Vagina (tissue), 2 donors: ENCODE results near the gene NFIA.

ENCODE experiments used
- POLR2AphosphoS5 ChIP-seq, 2 donors: sonication (generic); formaldehyde crosslinking; IDR thresholded peaks; one replicate each; pipeline ENCODE4 v1.9.0; 2017; ENCODE audit warnings: antibody characterized with exemption in 2 of 2, mild to moderate bottlenecking in 2 of 2, low read depth in 1 of 2; ENCODE audit not compliant: insufficient read depth in 1 of 2
- TF ChIP-seq, protein P1 (sequence below), 3 experiments: fragments of 450-650 bp in 2 of 3; fragments of 200-600 bp in 1 of 3; sonication (generic) in 1 of 3; IDR thresholded peaks; one replicate each; pipeline ENCODE4 v1.5.1; 2017 to 2019; ENCODE audit warnings: antibody characterized with exemption in 3 of 3, mild to moderate bottlenecking in 2 of 3, moderate library complexity in 2 of 3

DNA sequence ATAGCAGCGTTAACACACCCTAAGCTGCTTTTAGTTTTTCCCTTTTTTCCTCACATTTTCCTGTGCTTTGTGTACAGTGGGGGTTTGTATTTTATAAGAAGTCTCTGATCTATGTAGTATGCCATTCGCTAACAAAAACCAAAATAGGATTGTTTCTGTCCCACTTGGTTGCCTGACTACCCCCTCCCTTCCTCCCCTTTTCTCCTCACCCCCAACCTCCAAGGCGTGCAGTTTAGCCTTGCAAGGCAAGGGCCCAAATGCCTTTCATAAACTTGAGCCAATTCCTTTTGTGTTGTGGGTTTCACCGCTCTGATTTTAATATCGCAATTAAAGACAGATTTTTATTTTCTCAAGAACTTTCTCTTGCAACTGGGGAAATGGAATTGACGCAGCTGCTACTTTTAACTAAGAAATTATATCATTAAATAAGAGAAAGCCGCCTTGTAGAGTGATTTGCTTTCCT lies 365.6 kb downstream of the NFIA start:
- no peak for TF ChIP-seq POLR2AphosphoS5 (IDR thresholded peaks at IDR 0.05; ENCODE audit: insufficient read depth in 1 of 2, low read depth in 1 of 2)
- TF ChIP-seq, protein P1, sequence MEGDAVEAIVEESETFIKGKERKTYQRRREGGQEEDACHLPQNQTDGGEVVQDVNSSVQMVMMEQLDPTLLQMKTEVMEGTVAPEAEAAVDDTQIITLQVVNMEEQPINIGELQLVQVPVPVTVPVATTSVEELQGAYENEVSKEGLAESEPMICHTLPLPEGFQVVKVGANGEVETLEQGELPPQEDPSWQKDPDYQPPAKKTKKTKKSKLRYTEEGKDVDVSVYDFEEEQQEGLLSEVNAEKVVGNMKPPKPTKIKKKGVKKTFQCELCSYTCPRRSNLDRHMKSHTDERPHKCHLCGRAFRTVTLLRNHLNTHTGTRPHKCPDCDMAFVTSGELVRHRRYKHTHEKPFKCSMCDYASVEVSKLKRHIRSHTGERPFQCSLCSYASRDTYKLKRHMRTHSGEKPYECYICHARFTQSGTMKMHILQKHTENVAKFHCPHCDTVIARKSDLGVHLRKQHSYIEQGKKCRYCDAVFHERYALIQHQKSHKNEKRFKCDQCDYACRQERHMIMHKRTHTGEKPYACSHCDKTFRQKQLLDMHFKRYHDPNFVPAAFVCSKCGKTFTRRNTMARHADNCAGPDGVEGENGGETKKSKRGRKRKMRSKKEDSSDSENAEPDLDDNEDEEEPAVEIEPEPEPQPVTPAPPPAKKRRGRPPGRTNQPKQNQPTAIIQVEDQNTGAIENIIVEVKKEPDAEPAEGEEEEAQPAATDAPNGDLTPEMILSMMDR (IDR thresholded peaks at IDR 0.05): no peak
